ENCODE results near the gene NEXN.
A peak's percentile ranks its signal among the peaks of the same experiment; 100 is the strongest.

NEXN gene

GRCh38 chr1:77900687-77901293 lies 12.4 kb downstream of the NEXN start:
- Histone ChIP-seq H3K79me2 (ENCODE audit: low read length) (no peaks in the 10 kb centered on the region), H2AFZ (ENCODE audit: low read depth, low read length) (no peak overlapping the region), H3K36me3 (replicated peaks; ENCODE audit: low read depth, low read length) (no peaks in the 10 kb centered on the region), H3K4me3 (ENCODE audit: low read length) (no peak overlapping the region), H3K4me2 (ENCODE audit: low read length) (no peak overlapping the region), H4K20me1 (ENCODE audit: insufficient read depth, low read length) (no peaks in the 10 kb centered on the region), H3K4me1 (ENCODE audit: low read length) (no peaks in the 10 kb centered on the region), H3K9ac (ENCODE audit: low read length) (no peak overlapping the region), H3K27me3 (ENCODE audit: low read depth, low read length) (no peaks in the 10 kb centered on the region), H3K9me3 (ENCODE audit: insufficient read depth, low read length) (no peaks in the 10 kb centered on the region), H3K27ac (ENCODE audit: low read length) (no peak overlapping the region)
- peak; percentile 71 for TF ChIP-seq CTCF (IDR thresholded peaks at IDR 0.05; ENCODE audit: low read depth, low read length)
- no peak for TF ChIP-seq EZH2phosphoT487 (IDR thresholded peaks at IDR 0.05; ENCODE audit: low read depth)

- H3K79me2 ChIP-seq (ENCODE audit: low read length): no peaks in the 10 kb centered on the region
- H3K4me2 ChIP-seq (ENCODE audit: low read length): no peak overlapping the region
- H3K4me1 ChIP-seq (ENCODE audit: low read length): no peaks in the 10 kb centered on the region
- H2AFZ ChIP-seq (ENCODE audit: low read depth, low read length): no peak overlapping the region
- no peak overlapping the region for H3K27ac ChIP-seq (ENCODE audit: low read length)
- H3K27me3 ChIP-seq (ENCODE audit: low read depth, low read length): no peaks in the 10 kb centered on the region
- TF ChIP-seq EZH2phosphoT487 (IDR thresholded peaks at IDR 0.05; ENCODE audit: low read depth) (no peak), CTCF (IDR thresholded peaks at IDR 0.05; ENCODE audit: low read depth, low read length) (no peak)
- no peak overlapping the region for H3K9ac ChIP-seq (ENCODE audit: low read length)
- no peaks in the 10 kb centered on the region for H3K9me3 ChIP-seq (ENCODE audit: insufficient read depth, low read length)
- H4K20me1 ChIP-seq (ENCODE audit: insufficient read depth, low read length): no peaks in the 10 kb centered on the region
- H3K36me3 ChIP-seq (replicated peaks; ENCODE audit: low read depth, low read length): no peaks in the 10 kb centered on the region
- H3K4me3 ChIP-seq (ENCODE audit: low read length): no peak overlapping the region
Observed at GRCh38 chr1:77905603-77906002, 17.2 kb downstream of the NEXN start.

- Histone ChIP-seq H3K36me3 (replicated peaks; ENCODE audit: low read depth, low read length) (no peaks in the 10 kb centered on the region), H3K27ac (ENCODE audit: low read length) (no peak overlapping the region), H3K9me3 (ENCODE audit: insufficient read depth, low read length) (no peaks in the 10 kb centered on the region), H3K4me2 (ENCODE audit: low read length) (no peak overlapping the region), H2AFZ (ENCODE audit: low read depth, low read length) (no peak overlapping the region), H3K9ac (ENCODE audit: low read length) (no peak overlapping the region), H3K4me3 (ENCODE audit: low read length) (no peak overlapping the region), H4K20me1 (ENCODE audit: insufficient read depth, low read length) (no peaks in the 10 kb centered on the region), H3K79me2 (ENCODE audit: low read length) (no peaks in the 10 kb centered on the region), H3K4me1 (ENCODE audit: low read length) (no peaks in the 10 kb centered on the region), H3K27me3 (ENCODE audit: low read depth, low read length) (no peaks in the 10 kb centered on the region)
- TF ChIP-seq CTCF (IDR thresholded peaks at IDR 0.05; ENCODE audit: low read depth, low read length) (no peak), EZH2phosphoT487 (IDR thresholded peaks at IDR 0.05; ENCODE audit: low read depth) (no peak)
Observed at GRCh38 chr1:77906019-77906545, 17.7 kb downstream of the NEXN start.

- H3K79me2 ChIP-seq (ENCODE audit: low read length): no peaks in the 10 kb centered on the region
- no peaks in the 10 kb centered on the region for H3K4me1 ChIP-seq (ENCODE audit: low read length)
- no peak for TF ChIP-seq EZH2phosphoT487 (IDR thresholded peaks at IDR 0.05; ENCODE audit: low read depth)
- no peak for TF ChIP-seq CTCF (IDR thresholded peaks at IDR 0.05; ENCODE audit: low read depth, low read length)
- H3K27ac ChIP-seq (ENCODE audit: low read length): no peak overlapping the region
- no peaks in the 10 kb centered on the region for H3K36me3 ChIP-seq (replicated peaks; ENCODE audit: low read depth, low read length)
- H3K4me3 ChIP-seq (ENCODE audit: low read length): no peak overlapping the region
- H2AFZ ChIP-seq (ENCODE audit: low read depth, low read length): no peak overlapping the region
- no peaks in the 10 kb centered on the region for H4K20me1 ChIP-seq (ENCODE audit: insufficient read depth, low read length)
- no peak overlapping the region for H3K4me2 ChIP-seq (ENCODE audit: low read length)
- no peaks in the 10 kb centered on the region for H3K9me3 ChIP-seq (ENCODE audit: insufficient read depth, low read length)
- no peak overlapping the region for H3K9ac ChIP-seq (ENCODE audit: low read length)
- H3K27me3 ChIP-seq (ENCODE audit: low read depth, low read length): no peaks in the 10 kb centered on the region
Observed at GRCh38 chr1:77906624-77907023, 18.2 kb downstream of the NEXN start.
